H1 (cell line): ENCODE measurements around the gene PLK5. TPM values are rescaled to one million over a fixed set of nuclear protein-coding genes. Genes with fewer than 3 reads are reported as not detected.

Experiments
- CTCF ChIA-PET: fragments of 300-600 bp; sonication (Branson Sonifier 250); formaldehyde crosslinking; loops from one replicate; lab custom pipeline; 2021; ENCODE audit not compliant: partially characterized antibody; lab: Charles Lee
- POLR2A ChIA-PET: fragments of 300-600 bp; sonication (Branson Sonifier 250); formaldehyde crosslinking; loops from one replicate; lab custom pipeline; 2021; ENCODE audit warnings: inconsistent platforms; ENCODE audit not compliant: partially characterized antibody; lab: Charles Lee
- DNase-seq, 2 experiments: peaks; one replicate each; pipeline versions ENCODE4 v3.0.0 to v3.0.0-alpha.2; 2010 to 2022; ENCODE audit warnings: low spot score in 2 of 2, low read depth in 1 of 2, mixed read lengths in 1 of 2
- FAIRE-seq: peaks from 2 replicates; lab custom pipeline; 2011; peaks lifted over from hg19 to GRCh38; lab: Jason Lieb, UNC
- H2AFZ ChIP-seq: 2 replicates; pipeline ENCODE4 v1.8.1; 2012; ENCODE audit warnings: low read length, inconsistent platforms
- H2AK5ac ChIP-seq: 2 replicates; pipeline ENCODE4 v1.6.1; 2013; ENCODE audit warnings: low read depth, low read length
- H2BK120ac ChIP-seq: replicated peaks from 2 replicates; pipeline ENCODE3; 2013; ENCODE audit warnings: low read depth, low read length, inconsistent platforms
- H2BK12ac ChIP-seq: 2 replicates; pipeline ENCODE4 v1.6.1; 2013; ENCODE audit warnings: low read depth, low read length
- H2BK15ac ChIP-seq: 2 replicates; pipeline ENCODE4 v1.6.1; 2013; ENCODE audit warnings: low read length
- H2BK20ac ChIP-seq: 2 replicates; pipeline ENCODE4 v1.6.1; 2013; ENCODE audit warnings: low read length
- H2BK5ac ChIP-seq: 2 replicates; pipeline ENCODE4 v1.6.1; 2013; ENCODE audit warnings: low read depth, low read length
- H3K14ac ChIP-seq: 2 replicates; pipeline ENCODE4 v1.6.1; 2013; ENCODE audit warnings: inconsistent platforms; ENCODE audit not compliant: insufficient read length
- H3K18ac ChIP-seq: 2 replicates; pipeline ENCODE4 v1.6.1; 2013; ENCODE audit warnings: low read length; ENCODE audit errors: extremely low read depth
- H3K23ac ChIP-seq: 2 replicates; pipeline ENCODE4 v1.6.1; 2013; ENCODE audit warnings: inconsistent platforms; ENCODE audit not compliant: insufficient read length
- H3K23me2 ChIP-seq: 2 replicates; pipeline ENCODE4 v1.6.1; 2013; ENCODE audit warnings: low read depth, low read length
- H3K27ac ChIP-seq: 2 replicates; pipeline ENCODE4 v1.6.1; 2011; ENCODE audit warnings: low read depth, low read length, inconsistent platforms
- H3K27me3 ChIP-seq, 4 experiments: replicated peaks in 1 of 4; 1 replicate in 1 of 4; 2 replicates in 3 of 4; pipeline versions ENCODE4 v1.6.1 to v1.8.1; 2011 to 2013; ENCODE audit warnings: low read length in 3 of 4, mild to moderate bottlenecking in 3 of 4, inconsistent platforms in 2 of 4, mixed read lengths in 2 of 4, moderate library complexity in 1 of 4; ENCODE audit not compliant: control insufficient read depth in 3 of 4, insufficient read depth in 3 of 4; ENCODE audit errors: extremely low read depth in 1 of 4
- H3K36me3 ChIP-seq, 4 experiments: 2 replicates each; pipeline versions ENCODE4 v1.6.1 to v1.8.1; 2011 to 2013; ENCODE audit warnings: mild to moderate bottlenecking in 4 of 4, low read length in 3 of 4, moderate library complexity in 2 of 4, control low read depth in 1 of 4, inconsistent platforms in 1 of 4; ENCODE audit not compliant: insufficient read depth in 4 of 4, control insufficient read depth in 2 of 4
- H3K4ac ChIP-seq: replicated peaks from 2 replicates; pipeline ENCODE3; 2013; ENCODE audit warnings: low read length, low read depth, mixed read lengths, inconsistent platforms; ENCODE audit not compliant: insufficient read length
- H3K4me1 ChIP-seq, 4 experiments: replicated peaks in 1 of 4; 1 replicate in 1 of 4; 2 replicates in 3 of 4; pipeline versions ENCODE4 v1.6.1 to v1.8.1; 2011 to 2013; ENCODE audit warnings: low read length in 3 of 4, inconsistent platforms in 2 of 4, mixed read lengths in 1 of 4; ENCODE audit not compliant: insufficient read depth in 4 of 4, control insufficient read depth in 3 of 4
- H3K4me2 ChIP-seq, 2 experiments: 2 replicates each; pipeline versions ENCODE4 v1.6.1 to v1.8.1; 2011 to 2013; ENCODE audit warnings: low read depth in 2 of 2, low read length in 2 of 2, control low read depth in 1 of 2, inconsistent platforms in 1 of 2, mild to moderate bottlenecking in 1 of 2; ENCODE audit not compliant: insufficient read depth in 1 of 2
- H3K4me3 ChIP-seq, 4 experiments: fragments of 200-600, 300-600 bp in 1 of 4; sonication (generic), shearing (Covaris generic), sonication (Bioruptor Twin) in 1 of 4; 2 replicates each; pipeline versions ENCODE4 v1.5.1 to v1.8.1; 2011 to 2016; ENCODE audit warnings: low read length in 4 of 4, low read depth in 3 of 4, control low read depth in 2 of 4, inconsistent platforms in 2 of 4, mild to moderate bottlenecking in 2 of 4, mixed read lengths in 1 of 4, moderate library complexity in 1 of 4; ENCODE audit not compliant: insufficient read depth in 2 of 4; ENCODE audit errors: extremely low read depth in 1 of 4
- H3K56ac ChIP-seq: replicated peaks from 2 replicates; pipeline ENCODE3; 2013; ENCODE audit warnings: low read depth, mild to moderate bottlenecking, mixed read lengths, low read length, inconsistent platforms; ENCODE audit not compliant: insufficient read length
- H3K79me1 ChIP-seq: 2 replicates; pipeline ENCODE4 v1.6.1; 2013; ENCODE audit warnings: low read depth, low read length, control low read depth
- H3K79me2 ChIP-seq, 2 experiments: 2 replicates each; pipeline versions ENCODE4 v1.6.1 to v1.8.1; 2012 to 2013; ENCODE audit warnings: low read length in 2 of 2, mild to moderate bottlenecking in 2 of 2, inconsistent platforms in 1 of 2; ENCODE audit not compliant: insufficient read depth in 2 of 2, control insufficient read depth in 1 of 2
- H3K9ac ChIP-seq, 4 experiments: replicated peaks in 1 of 4; 1 replicate in 1 of 4; 2 replicates in 3 of 4; pipeline versions ENCODE4 v1.6.1 to v1.8.1; 2011 to 2013; ENCODE audit warnings: low read depth in 3 of 4, low read length in 3 of 4, control low read depth in 2 of 4, mild to moderate bottlenecking in 2 of 4, moderate library complexity in 2 of 4, inconsistent platforms in 1 of 4; ENCODE audit errors: extremely low read depth in 1 of 4
- H3K9me3 ChIP-seq, 2 experiments: 2 replicates each; pipeline versions ENCODE4 v1.6.1 to v1.8.1; 2012 to 2013; ENCODE audit warnings: mild to moderate bottlenecking in 2 of 2, moderate library complexity in 2 of 2, control low read depth in 1 of 2, inconsistent platforms in 1 of 2, low read depth in 1 of 2, low read length in 1 of 2, mixed read lengths in 1 of 2; ENCODE audit not compliant: insufficient read depth in 2 of 2
- H4K20me1 ChIP-seq, 2 experiments: replicated peaks in 1 of 2; 2 replicates each; pipeline versions ENCODE3 to v1.8.1; 2011 to 2013; ENCODE audit warnings: inconsistent platforms in 2 of 2, low read length in 2 of 2, mild to moderate bottlenecking in 1 of 2; ENCODE audit not compliant: insufficient read depth in 2 of 2, control insufficient read depth in 1 of 2
- H4K5ac ChIP-seq: 2 replicates; pipeline ENCODE4 v1.6.1; 2013; ENCODE audit warnings: low read length, low read depth, mixed read lengths, inconsistent platforms; ENCODE audit not compliant: insufficient read length
- H4K8ac ChIP-seq: 2 replicates; pipeline ENCODE4 v1.8.0; 2013; ENCODE audit warnings: mild to moderate bottlenecking, moderate library complexity, low read length, inconsistent platforms; ENCODE audit not compliant: insufficient read depth; ENCODE audit errors: extremely low read depth
- H4K91ac ChIP-seq: replicated peaks from 2 replicates; pipeline ENCODE3; 2013; ENCODE audit warnings: low read length, mixed read lengths, inconsistent platforms; ENCODE audit not compliant: insufficient read length
- CBX5 ChIP-seq: fragments of 300-800, 300-1000 bp; sonication (generic); IDR thresholded peaks from 2 replicates; pipeline ENCODE4 v1.7.1; 2016; ENCODE audit warnings: antibody characterized with exemption, low read length, low read depth
- CTBP2 ChIP-seq: IDR thresholded peaks from 2 replicates; pipeline ENCODE4 v1.7.0; 2011; ENCODE audit warnings: borderline replicate concordance, mild to moderate bottlenecking, moderate library complexity, mixed read lengths, low read length; ENCODE audit not compliant: insufficient read depth, insufficient read length
- EZH2 ChIP-seq: fragments of 200-600 bp; sonication (generic); IDR thresholded peaks from 2 replicates; pipeline ENCODE4 v1.7.1; 2012; ENCODE audit warnings: low read depth, mild to moderate bottlenecking, moderate library complexity, low read length, inconsistent platforms; ENCODE audit not compliant: severe bottlenecking
- FOSL1 ChIP-seq: IDR thresholded peaks from 2 replicates; pipeline ENCODE4 v1.6.1; 2011; ENCODE audit warnings: mild to moderate bottlenecking, low read depth, low read length, moderate library complexity; ENCODE audit not compliant: insufficient read depth
- JUN ChIP-seq: IDR thresholded peaks from 2 replicates; pipeline ENCODE4 v1.6.1; 2011; ENCODE audit warnings: low read depth, mild to moderate bottlenecking, improper control_type of control experiment, low read length
- KDM1A ChIP-seq: fragments of 200-600, 300-600 bp; sonication (generic); IDR thresholded peaks from 2 replicates; pipeline ENCODE4 v1.7.1; 2016; ENCODE audit warnings: mild to moderate bottlenecking, low read length, borderline replicate concordance
- MAFK ChIP-seq: IDR thresholded peaks from 2 replicates; pipeline ENCODE4 v1.6.1; 2012; ENCODE audit warnings: low read depth, mild to moderate bottlenecking, improper control_type of control experiment, low read length
- SUZ12 ChIP-seq: fragments of 200-600 bp; sonication (generic); IDR thresholded peaks from 2 replicates; pipeline ENCODE4 v1.6.1; 2012; ENCODE audit warnings: mild to moderate bottlenecking, inconsistent platforms, low read length, moderate library complexity, mixed read lengths
- YY1 ChIP-seq: IDR thresholded peaks from 2 replicates; pipeline ENCODE4 v1.6.1; 2011; ENCODE audit warnings: low read depth, mild to moderate bottlenecking, low read length
- WGBS, 2 experiments: shearing (Covaris generic) in 1 of 2; methylation state at CpG; one replicate each; pipeline versions ENCODE4 v1.1.6 to v1.1.7; 2013 to 2015; ENCODE audit warnings: low lambda C conversion rate in 2 of 2, mixed read lengths in 2 of 2, inconsistent platforms in 1 of 2, low coverage in 1 of 2, missing lambda C conversion rate in 1 of 2; ENCODE audit not compliant: insufficient replicate concordance in 2 of 2, insufficient coverage in 1 of 2, insufficient read length in 1 of 2; ENCODE audit errors: extremely low coverage in 1 of 2, missing lambda C conversion rate in 1 of 2; 5-methylcytosine and 5-hydroxymethylcytosine counted together
- polyA plus RNA-seq, 7 experiments: library from polyadenylated mRNA; depleted of rRNA in 3 of 7; stranded (reverse) in 5 of 7; unstranded in 2 of 7; fragments of >200 nt in 5 of 7; fragments of 200-250 nt in 2 of 7; gene quantifications; 1 replicate in 5 of 7; 2 replicates in 1 of 7; 4 replicates in 1 of 7; pipeline versions ENCODE4 v1.2.1 to v1.2.3, GENCODE V29; 2011 to 2013; ENCODE audit warnings: missing spikeins in 2 of 7, mixed read lengths in 2 of 7
- total RNA-seq: library from RNA; stranded (reverse); fragmentation: NEBNext Ultra II Directional; extraction: Animal tissue kit (Norgen Biotek cat#: 25700); gene quantifications from 2 replicates; pipeline ENCODE4 v1.2.1, GENCODE V29; 2021
- TF ChIP-seq, protein P1 (sequence below): IDR thresholded peaks from 2 replicates; pipeline ENCODE4 v1.6.1; 2011; ENCODE audit warnings: low read depth, mild to moderate bottlenecking, low read length; ENCODE audit not compliant: insufficient read depth

The PLK5 gene
- total and polyA plus RNA-seq, 2 of the 8 experiments (the other 6 are each of a cell fraction or from before 2014, with no cell fraction given) = 0.43 to 0.45 TPM

DNA sequence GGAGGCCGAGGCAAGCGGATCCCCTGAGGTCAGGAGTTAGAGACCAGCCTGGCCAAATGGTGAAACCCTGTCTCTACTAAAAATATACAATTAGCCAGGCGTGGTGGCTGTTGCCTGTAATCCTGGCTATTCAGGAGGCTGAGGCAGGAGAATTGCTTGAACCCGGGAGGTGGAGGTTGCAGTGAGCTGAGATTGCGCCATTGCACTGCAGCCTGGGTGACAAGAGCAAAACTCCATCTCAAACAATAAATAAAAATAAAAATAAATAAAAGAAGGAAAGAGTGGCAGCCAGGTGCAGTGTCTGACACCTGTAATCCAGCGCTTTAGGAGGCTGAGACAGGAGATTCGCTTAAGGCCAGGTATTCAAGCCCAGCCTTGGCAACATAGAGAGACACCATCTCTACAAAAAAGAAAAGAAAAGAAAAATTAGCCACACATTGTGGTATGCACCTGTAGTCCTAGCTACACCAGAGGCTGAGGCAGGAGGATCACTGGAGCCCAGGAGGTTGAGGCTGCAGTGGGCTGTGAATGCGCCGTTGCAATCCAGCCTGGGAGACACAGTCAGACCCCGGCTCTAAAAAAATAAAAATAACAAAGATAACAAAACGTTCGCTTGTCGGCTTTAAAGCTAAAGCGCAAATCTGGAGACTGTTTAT lies 21.3 kb upstream of the PLK5 start:
- no peak overlapping the region for H3K9ac ChIP-seq
- no peak overlapping the region for H3K27ac ChIP-seq
- peak overlapping the region in 1 of 4 experiments; percentile 52; a peak in 1 of 8 replicates for H3K4me3 ChIP-seq
- no peak overlapping the region for H4K8ac ChIP-seq
- ChIA-PET POLR2A (interaction anchor here (0.6 to 2.6 kb wide), 5 partner anchors 11 to 259 kb away, joined by 3 to 7 read pairs (median 3); partner anchors contain the start of gene REEP6), CTCF (interaction anchor here (0.5 to 3.9 kb wide), 11 partner anchors 9 to 324 kb away, joined by 3 to 14 read pairs (median 3); no protein-coding TSS in a partner anchor)
- H4K20me1 ChIP-seq = no peaks in the 10 kb centered on the region
- FAIRE-seq (no peak), DNase-seq (no peak)
- H2BK120ac ChIP-seq = no peak overlapping the region
- no peak overlapping the region for H3K56ac ChIP-seq
- no peak overlapping the region for H3K23ac ChIP-seq
- H3K36me3 ChIP-seq = no peaks in the 10 kb centered on the region
- no peaks in the 10 kb centered on the region for H3K79me2 ChIP-seq
- H4K91ac ChIP-seq = no peak overlapping the region
- peaks cover 4% of the 10 kb centered on the region; the same call in 1 of the 2 replicates for H3K23me2 ChIP-seq
- H2BK12ac ChIP-seq = 0 out of 2 replicates have a peak overlapping the region, but pooled peaks have one; percentile 39
- no peak overlapping the region for H3K18ac ChIP-seq
- H3K79me1 ChIP-seq = no peaks in the 10 kb centered on the region
- no peak overlapping the region for H2BK15ac ChIP-seq
- H3K4me1 ChIP-seq = peaks cover 0 to 10% (median 6%) of the 10 kb centered on the region in 4 experiments; a peak in 5 of 7 replicates
- no peak overlapping the region for H4K5ac ChIP-seq
- H3K4ac ChIP-seq = no peak overlapping the region
- no peak overlapping the region for H2BK20ac ChIP-seq
- H2AK5ac ChIP-seq = no peak overlapping the region
- H3K14ac ChIP-seq = no peak overlapping the region
- H2BK5ac ChIP-seq = no peak overlapping the region
- H3K4me2 ChIP-seq = peak overlapping the region; percentile 54 to 62
- H3K9me3 ChIP-seq = peaks cover 5 to 11% of the 10 kb centered on the region in 2 experiments; a peak in 2 of 4 replicates
- H3K27me3 ChIP-seq = peaks cover 0 to 19% (median 16%) of the 10 kb centered on the region in 4 experiments; a peak in 5 of 7 replicates
- WGBS, 2 experiments = 90% methylated on average over 14 of the region's 14 CpGs; no CpG with 5 or more reads in 1 of the 2 experiments
- no peak overlapping the region for H2AFZ ChIP-seq
- no peak for TF ChIP-seq YY1
- TF ChIP-seq EZH2 = no peak
- TF ChIP-seq, protein P1, sequence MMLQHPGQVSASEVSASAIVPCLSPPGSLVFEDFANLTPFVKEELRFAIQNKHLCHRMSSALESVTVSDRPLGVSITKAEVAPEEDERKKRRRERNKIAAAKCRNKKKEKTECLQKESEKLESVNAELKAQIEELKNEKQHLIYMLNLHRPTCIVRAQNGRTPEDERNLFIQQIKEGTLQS = no peak
- no peak for TF ChIP-seq MAFK
- TF ChIP-seq JUN = no peak
- no peak for TF ChIP-seq CTBP2
- no peak for TF ChIP-seq FOSL1
- no peak for TF ChIP-seq CBX5
- TF ChIP-seq KDM1A = no peak
- TF ChIP-seq SUZ12 = no peak
